Ecto neural progenitor cell (in vitro differentiated cells): ENCODE measurements around the gene KCND2.
A peak's percentile ranks its signal among the peaks of the same experiment; 100 is the strongest.
"Not testable (repeated sequence)": the region's sequence is repeated elsewhere in the genome, so short reads cannot be mapped to it uniquely, and the experiment has no call there.

Experiments
- DNase-seq: peaks from one replicate; pipeline ENCODE4 v3.0.0-alpha.2; 2018; ENCODE audit warnings: low spot score

KCND2 gene

DNA sequence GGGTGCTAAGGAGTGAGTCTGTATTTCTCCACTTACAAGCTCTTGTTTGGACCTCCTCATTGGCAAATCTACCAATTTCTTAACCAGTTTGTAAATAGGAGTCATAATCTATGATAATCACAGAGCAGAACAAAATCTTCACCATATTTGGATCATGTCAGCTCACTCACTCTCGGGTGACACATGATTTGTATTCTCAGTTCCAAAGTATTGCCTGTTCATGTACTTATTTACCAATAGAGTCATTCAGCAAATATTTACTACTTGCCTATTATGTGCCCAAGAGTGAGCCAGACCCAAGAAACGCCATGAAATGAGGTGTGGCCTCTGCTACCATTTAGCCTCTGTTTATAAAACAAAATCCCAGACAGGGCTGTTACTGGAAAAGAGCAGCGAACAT, 470.2 kb downstream of the KCND2 start:
- DNase-seq = no peak

DNA sequence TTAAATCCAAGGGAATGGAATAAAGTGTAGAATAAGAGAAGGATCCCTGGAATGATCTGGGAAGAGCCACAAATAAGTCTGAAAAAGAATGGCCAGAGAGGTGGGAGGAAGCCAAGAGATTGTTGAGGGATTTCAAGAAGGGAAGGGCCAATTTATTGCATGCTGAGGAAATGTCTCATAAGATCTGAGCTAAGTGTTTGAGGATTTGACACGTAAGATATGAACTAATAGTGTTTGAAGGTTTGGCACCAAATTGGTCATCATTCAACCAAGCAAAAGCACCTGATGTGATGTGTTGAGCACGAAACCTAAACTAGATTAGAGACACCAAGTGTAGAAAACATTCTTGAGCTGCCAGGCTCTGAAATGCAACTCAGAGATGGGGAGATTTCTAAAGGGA, 487.1 kb downstream of the KCND2 start:
- no peak for DNase-seq

DNA sequence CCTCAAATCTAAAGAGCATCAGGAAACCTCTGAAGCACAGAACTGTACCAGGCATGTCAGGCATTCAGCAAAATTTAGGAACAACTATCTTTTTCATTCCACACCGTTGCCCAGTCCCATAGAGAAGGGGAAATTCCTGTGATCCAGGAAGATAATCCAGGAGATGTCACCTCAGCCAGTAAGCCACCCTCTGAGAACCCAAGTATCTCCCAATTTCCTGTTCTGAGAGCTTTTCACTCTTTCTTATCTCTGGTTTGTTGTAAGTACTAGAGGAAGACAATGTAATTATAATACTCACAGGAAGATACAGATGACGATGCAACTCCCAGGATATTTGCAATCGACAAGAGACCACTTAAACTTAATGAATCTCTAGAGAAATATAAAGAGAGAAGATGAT, 487.9 kb downstream of the KCND2 start:
- DNase-seq = no peak

DNA sequence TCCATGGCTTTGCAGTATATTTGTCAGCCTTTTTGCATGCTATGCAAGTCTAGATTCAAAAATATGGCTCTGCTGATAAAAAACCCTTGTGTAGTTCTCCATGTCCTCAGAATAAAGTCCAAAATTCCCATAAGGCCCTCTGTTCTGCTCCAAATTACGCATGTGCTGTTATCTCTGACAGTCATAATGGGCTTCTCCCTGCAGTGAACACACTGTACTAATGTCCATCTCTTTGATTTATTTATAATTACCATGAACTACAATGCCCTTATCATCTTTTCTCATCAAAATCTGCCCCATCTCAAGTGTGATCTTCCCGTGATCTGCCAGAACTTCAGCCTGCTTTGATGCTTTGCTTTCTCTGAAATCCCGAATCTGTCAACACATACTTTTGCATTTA, 497.2 kb downstream of the KCND2 start:
- no peak for DNase-seq

DNA sequence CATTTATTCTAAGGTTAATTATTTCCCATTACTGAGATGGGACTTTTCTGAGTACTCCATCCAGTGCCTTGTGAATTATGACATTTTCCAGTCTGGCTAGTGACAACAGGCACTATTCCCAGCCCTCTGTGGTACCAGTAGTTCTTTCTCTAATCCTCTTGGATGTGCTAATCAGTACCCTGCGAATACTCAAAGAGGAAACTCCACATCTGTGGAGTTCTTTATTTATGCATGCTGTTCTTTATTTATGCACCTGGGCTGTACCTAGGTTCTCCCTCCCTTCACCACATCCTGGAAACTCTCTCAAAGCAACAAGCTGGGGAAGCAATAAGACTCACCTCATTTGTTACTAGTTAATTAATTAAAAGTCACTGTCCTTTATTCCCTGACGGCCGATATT, 501.5 kb downstream of the KCND2 start:
- no peak for DNase-seq

DNA sequence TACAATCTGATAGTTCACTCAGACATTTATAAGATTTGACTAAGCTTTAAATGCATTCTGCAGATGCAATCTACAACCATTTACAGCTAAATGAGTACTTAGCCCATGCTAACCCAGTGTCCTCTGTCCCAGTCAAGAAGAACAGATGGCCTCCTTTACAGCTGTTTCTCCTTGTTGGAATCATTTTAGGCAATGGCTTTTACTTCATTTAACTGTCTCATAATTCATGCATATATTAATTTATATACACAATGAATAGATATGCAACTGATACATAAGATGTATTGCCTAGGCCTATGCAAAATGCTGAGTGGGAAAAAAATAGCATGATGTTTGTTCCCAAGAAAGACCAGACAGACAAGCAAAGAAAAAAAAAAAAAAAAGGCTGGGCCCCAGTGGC, 502.8 kb downstream of the KCND2 start:
- no peak for DNase-seq

DNA sequence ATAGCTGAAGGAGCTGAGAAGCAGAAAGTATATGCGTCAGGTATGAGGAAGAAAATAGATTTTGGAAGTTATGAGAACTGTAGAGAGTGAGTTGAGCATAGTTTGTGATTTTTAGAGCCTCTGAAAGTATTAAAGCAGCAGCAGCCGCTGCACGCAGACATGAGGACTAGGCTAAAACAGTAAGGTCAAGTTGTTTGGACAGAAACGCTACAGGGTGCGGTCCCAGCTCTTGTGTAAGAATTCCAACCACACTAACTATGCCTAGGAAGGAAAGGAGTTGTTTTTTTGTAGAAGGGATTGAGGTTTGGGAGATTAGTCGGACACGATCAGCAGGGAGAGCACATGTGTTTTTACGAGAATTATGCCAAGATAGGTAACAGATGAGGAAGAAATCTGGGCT, 506.1 kb downstream of the KCND2 start:
- not testable (repeated sequence) for DNase-seq

DNA sequence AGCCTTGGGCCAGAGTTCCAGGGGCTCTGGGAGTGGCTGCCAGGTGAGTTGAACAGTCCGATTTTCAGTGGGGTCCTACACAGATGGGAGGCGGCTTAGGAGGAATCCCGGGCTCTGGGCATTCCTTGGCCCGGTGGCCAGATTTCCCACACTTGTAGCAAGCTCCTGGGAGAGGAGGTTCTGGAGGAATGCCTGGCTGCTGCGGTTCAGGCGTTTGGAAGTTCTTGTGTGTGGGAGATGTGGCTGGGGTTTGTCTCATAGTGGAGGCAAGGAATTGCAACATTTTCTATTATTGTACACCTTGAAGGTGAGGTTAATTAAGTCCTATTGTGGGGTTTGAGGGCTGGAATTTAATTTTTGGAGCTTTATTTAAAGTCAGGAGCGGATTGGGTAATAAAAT, 507.5 kb downstream of the KCND2 start:
- DNase-seq = not testable (repeated sequence)

DNA sequence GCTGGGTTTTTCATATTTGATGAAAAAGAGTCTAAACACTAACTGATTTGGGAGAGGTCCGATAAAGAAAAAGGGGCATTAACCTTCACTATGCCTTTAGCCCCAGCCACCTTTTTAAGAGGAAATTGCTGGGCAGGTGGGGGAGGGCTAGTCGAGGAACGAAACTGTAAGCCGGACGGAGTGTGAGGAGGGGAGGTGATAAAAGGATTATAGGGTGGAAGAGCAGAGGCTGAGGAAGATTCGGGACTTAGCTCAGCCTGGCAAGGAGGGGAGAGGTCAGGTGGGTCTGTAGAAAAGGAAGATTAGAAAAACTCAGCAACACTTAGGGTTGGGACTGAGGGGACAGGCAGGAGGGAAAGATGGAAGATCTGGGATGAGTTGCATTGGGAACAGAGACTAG, 508.0 kb downstream of the KCND2 start:
- no peak for DNase-seq

DNA sequence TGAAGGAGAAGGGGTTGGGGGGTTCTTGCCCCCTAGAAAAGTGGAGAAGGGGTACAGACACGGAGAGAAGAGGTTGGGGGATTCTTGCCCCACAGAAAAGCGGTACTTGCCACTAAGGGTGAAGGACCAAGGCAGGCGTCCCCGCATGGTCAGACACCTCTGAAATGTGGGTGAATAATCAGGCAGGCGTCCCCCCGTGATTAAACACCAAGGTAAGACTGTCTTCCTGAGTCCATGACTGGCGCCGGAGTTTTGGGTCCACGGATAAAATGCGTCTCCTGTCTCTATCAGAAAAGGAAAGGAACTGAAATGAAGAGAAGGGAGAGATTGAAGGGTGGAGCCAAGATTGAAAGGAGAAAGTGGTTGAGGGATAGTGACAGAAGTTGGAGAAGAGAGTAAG, 508.9 kb downstream of the KCND2 start:
- DNase-seq = not testable (repeated sequence)

DNA sequence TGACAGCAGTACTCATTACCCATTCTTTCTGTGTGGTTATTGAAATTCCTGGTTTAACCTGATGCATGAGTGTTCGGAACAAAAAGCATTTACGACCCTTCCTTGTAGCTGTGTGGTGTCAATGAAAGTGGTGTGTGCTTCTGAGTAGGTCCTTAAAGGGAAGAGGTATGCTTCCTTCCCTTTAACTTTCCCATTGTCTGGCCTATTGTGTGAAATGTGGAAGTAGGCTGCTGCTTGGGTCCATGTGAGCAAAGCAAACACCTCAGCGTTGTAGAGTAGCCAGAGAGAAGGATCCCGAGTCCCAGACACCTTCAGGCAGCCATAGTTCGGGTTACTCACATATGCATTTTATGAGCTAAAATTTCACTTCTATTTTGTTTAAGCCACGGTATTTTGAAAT, 510.3 kb downstream of the KCND2 start:
- no peak for DNase-seq

DNA sequence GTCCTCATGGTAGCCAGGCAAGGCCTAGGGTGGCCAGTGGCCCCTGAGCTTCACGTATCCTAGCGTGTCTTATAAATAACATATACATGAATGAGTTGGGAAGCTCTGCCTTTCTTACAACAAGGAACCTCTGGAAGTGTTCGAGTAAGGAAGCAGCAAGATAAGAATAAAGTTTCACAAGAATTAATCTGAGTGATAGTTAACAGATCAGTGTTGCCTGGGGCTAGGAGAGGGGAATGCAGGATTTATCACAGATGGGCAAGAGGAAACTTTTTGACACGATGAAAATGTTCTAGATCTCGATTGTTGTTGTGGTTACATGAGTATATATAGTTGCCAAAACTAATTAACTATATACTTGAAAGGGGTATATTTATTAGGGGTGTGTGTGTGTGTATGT, 510.7 kb downstream of the KCND2 start:
- DNase-seq = no peak

DNA sequence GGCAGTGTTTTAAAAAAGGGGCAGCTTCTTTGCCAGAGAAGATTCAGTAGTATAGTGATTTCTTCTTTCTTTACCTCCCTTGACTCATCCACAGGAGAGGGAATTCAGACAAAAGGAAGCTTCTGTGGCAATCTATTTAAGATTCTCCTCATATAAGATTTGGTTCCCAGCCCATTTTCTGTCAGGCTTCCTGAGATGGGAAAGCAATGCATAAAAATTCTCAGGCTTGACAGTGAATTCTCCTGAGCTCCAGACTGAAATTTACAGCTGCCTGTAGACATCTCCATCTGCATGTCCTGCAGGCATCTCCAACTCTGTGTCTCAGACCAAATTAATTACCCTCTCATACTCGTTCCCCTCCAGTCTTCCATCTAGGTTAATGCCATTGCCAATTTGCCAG, 512.1 kb downstream of the KCND2 start:
- DNase-seq = no peak

DNA sequence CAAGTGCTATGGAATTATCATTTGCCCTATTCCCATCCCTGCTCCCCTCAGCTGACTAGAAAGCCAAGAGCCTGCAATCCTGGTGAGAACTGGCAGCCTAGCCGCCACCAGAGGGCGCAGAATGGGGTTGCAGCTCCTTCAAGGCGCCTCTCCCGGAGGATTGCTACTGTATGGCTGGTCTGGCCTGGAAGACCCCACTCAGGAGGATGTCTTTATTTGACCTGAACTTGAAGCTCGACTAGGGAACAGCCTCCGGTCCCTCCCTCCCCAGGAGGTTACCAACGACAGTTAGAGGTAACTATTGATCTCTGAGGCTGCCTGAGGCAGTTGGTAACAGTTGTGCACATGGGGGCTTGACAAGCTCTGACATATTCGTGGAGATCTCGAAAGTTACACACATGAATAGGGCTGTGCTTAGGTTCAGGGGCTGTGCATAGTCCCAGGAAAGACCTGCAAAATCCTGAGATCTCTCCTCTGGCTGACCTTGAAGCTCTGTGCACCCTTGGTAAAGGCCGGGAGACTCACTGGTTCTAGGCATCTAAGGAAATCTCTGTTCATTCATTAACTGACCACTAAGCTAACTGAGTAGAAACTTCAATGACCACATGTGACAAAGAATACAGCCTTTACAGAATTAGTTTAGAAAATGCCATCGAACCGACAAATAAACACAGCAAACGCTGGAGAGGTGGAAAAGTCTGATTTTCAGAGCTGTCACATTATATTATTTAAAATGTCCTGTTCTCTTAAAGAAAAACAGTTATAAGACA, 519.3 kb downstream of the KCND2 start:
- DNase-seq = peak; percentile 83

DNA sequence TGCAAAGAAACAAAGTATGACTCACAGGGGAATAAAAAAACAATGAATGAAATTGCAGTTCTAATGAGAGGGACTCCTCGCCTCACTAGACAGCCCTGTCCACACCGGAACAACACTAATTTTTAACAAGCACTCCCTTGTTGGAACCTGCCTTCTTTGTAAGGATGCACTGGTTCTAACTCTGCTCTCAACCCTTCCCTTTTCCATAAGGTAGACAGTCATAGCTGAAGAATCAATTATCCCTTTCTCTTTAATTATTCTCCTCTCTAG, 519.8 kb downstream of the KCND2 start:
- no peak for DNase-seq

DNA sequence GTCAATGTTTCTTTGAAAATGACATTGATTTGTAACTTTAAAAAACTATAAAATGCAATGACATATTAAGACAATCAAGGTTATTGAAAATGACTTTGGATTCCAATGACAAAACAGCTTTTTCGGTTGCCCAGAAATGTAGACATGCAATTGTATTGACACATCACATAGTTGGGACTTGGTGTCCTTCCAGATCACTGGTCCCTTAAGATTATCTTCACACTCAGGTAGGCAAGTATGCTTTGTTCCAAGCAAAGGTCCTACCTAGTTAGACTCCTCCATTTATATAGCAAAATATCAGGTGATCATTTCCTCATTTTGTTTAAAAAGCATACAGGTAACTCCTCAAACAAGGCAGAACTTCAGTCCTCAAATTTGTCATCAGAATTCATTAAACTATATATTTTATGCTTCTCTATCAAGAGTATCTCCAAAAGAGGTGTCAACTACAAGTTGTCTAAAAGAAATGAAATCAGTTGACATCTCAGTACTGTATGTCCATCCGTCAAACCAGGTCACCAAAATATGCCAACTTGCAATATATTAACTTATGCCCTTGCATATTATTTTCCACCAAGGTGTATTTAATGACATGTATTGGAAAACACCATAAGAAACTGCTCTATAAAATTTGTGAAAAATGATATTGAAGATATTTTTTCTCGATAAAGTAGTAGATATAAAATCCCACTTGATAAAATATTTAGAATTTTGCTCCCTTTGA, 520.4 kb downstream of the KCND2 start:
- no peak for DNase-seq

DNA sequence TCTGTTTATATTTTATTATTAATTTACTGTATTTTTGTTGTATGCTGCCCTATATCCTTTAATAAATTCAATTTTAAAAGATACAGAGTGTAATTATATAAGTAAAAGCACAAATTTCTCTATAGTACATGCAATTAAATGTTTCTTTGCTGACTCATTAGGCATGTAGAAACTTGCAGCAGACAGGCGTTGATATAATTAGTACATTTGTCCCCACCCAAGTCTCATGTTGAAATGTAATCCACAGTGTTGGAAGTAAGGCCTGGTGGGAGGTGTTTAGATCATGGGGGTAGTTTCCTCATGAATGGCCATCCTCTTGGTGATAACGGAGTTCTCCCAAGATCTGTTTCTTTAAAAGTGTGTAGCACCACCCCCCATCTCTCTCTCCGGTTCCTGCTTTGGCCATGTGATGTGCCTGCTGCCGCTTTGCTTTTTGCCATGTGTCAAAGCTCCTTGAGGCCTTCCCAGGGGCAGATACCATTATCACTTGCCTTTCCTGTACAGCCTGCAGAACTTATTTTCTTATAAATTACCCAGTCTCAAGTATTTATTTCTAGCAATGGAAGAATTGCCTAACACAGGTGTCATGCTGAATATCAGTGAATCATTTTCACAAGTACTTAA, 521.2 kb downstream of the KCND2 start:
- DNase-seq = no peak

DNA sequence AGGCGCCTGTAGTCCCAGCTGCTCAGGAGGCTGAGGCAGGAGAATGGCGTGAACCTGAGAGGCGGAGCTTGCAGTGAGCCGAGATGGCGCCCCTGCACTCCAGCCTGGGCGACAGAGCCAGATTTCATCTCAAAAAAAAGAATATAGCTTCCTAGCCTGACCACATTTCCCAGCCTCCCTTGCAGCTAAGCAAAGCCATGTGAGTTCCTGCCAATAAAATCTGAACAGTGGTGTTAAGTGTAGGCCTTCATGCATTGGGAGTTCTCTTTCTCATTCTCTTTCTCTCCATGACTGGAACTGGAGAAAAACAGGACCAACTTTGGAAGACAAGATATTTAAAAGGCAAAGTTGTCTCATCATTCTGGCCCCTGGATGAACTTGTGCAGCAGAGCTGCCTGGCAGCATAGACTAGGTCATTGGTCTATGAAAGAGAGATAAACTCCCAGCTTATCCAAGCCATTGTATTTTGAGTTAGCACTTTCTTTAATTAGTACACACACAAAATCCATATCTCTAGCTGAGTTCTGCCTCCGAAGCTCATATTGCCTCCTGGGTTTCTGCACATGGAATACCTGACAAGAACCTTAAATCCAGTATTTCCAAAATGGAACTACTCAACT, 524.2 kb downstream of the KCND2 start:
- no peak for DNase-seq

DNA sequence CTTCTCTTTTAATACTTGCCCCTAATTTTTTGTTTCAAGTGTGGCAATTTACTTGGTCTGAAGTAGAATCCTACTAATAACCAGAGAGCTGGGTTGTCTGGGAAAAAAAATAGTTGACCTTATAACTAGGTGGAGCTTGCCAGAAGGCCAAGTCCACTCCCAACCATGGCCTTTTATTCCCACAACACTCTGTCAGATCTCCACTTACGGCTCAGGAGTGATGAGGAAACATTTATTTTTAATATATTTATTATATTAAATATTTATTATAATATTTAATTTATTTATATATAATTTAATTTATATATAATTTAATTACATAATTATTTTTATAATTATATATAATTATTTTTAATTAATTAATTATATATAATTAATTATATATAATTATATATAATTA, 526.2 kb downstream of the KCND2 start:
- no peak for DNase-seq
